GM12878 (cell line): ENCODE data around the gene SPINK7. TPM values are rescaled to one million over a fixed set of nuclear protein-coding genes. Genes with fewer than 3 reads are reported as not detected.

ENCODE experiments used
- ATAC-seq: fragments of 200-7000 bp; cut with Tn5 transposase; 3 replicates; pipeline ENCODE4 v1.9.1; 2020; ENCODE audit warnings: mild to moderate bottlenecking, moderate library complexity
- BruUV-seq: library from RNA; stranded (reverse); fragments of 400-500 nt; replicated peaks from 2 replicates; lab custom pipeline; 2021; lab: Mats Ljungman, UMichigan
- CTCF ChIA-PET: fragments of 300-600 bp; sonication (Branson Sonifier 250); formaldehyde crosslinking; extraction: SDS; loops from one replicate; lab custom pipeline; 2021; ENCODE audit warnings: inconsistent platforms; lab: Yijun Ruan, JAX
- POLR2A ChIA-PET: fragments of 350-600 bp; formaldehyde crosslinking; extraction: SDS; loops from one replicate; lab custom pipeline; 2021; ENCODE audit warnings: inconsistent platforms; lab: Charles Lee
- RAD21 ChIA-PET: fragments of 300-600 bp; sonication (Branson Sonifier 250); formaldehyde crosslinking; loops from one replicate; lab custom pipeline; 2023; ENCODE audit warnings: antibody characterized with exemption; ENCODE audit not compliant: unreplicated experiment; lab: Charles Lee
- SMC1A ChIA-PET: fragments of 300-600 bp; sonication (Branson Sonifier 250); formaldehyde crosslinking; loops from one replicate; lab custom pipeline; 2023; ENCODE audit not compliant: unreplicated experiment, uncharacterized antibody; lab: Charles Lee
- DNase-seq: peaks from one replicate; pipeline ENCODE4 v3.0.0-alpha.2; 2011; ENCODE audit warnings: low read depth, low spot score
- FAIRE-seq: peaks from 3 replicates; lab custom pipeline; 2011; peaks lifted over from hg19 to GRCh38; lab: Jason Lieb, UNC
- H2AFZ ChIP-seq: 2 replicates; pipeline ENCODE4 v1.6.0; 2011; ENCODE audit warnings: low read depth, low read length, control low read depth; ENCODE audit not compliant: control insufficient read depth
- H3K27ac ChIP-seq: 2 replicates; pipeline ENCODE4 v1.5.1; 2011; ENCODE audit warnings: control low read depth; ENCODE audit not compliant: control insufficient read depth, insufficient read depth
- H3K27me3 ChIP-seq, 2 experiments: replicated peaks in 1 of 2; 2 replicates each; pipeline versions ENCODE4 v1.6.0 to v1.6.1; 2011; ENCODE audit warnings: low read length in 1 of 2; ENCODE audit not compliant: control insufficient read depth in 2 of 2, insufficient read depth in 2 of 2
- H3K36me3 ChIP-seq, 2 experiments: 2 replicates each; pipeline ENCODE4 v1.5.1; 2011; ENCODE audit warnings: low read length in 1 of 2; ENCODE audit not compliant: control insufficient read depth in 2 of 2, insufficient read depth in 2 of 2
- H3K4me1 ChIP-seq: 2 replicates; pipeline ENCODE4 v1.6.1; 2011; ENCODE audit warnings: mild to moderate bottlenecking, low read length, moderate library complexity, mixed read lengths; ENCODE audit not compliant: control insufficient read depth, insufficient read depth
- H3K4me2 ChIP-seq: 2 replicates; pipeline ENCODE4 v1.6.0; 2011; ENCODE audit warnings: control low read depth; ENCODE audit not compliant: control insufficient read depth, insufficient read depth
- H3K4me3 ChIP-seq: fragments of 200-600 bp; sonication (generic); 2 replicates; pipeline ENCODE4 v1.5.1; 2016
- H3K79me2 ChIP-seq: 2 replicates; pipeline ENCODE4 v1.6.0; 2011; ENCODE audit warnings: low read length; ENCODE audit not compliant: control insufficient read depth, insufficient read depth
- H3K9ac ChIP-seq: 2 replicates; pipeline ENCODE4 v1.8.0; 2011; ENCODE audit warnings: low read length, control low read depth, mixed read lengths; ENCODE audit not compliant: control insufficient read depth, insufficient read depth
- H3K9me3 ChIP-seq: replicated peaks from 3 replicates; pipeline ENCODE4 v1.5.1; 2011; ENCODE audit warnings: mild to moderate bottlenecking, low read length; ENCODE audit not compliant: control insufficient read depth, insufficient read depth
- H4K20me1 ChIP-seq: 2 replicates; pipeline ENCODE4 v1.6.0; 2011; ENCODE audit not compliant: control insufficient read depth, insufficient read depth
- BCL11A ChIP-seq: IDR thresholded peaks from 2 replicates; pipeline ENCODE4 v1.6.1; 2011; ENCODE audit warnings: low read depth, low read length
- BMI1 ChIP-seq: fragments of 450-650 bp; IDR thresholded peaks from 2 replicates; pipeline ENCODE4 v1.6.1; 2016; ENCODE audit warnings: mild to moderate bottlenecking, moderate library complexity, borderline replicate concordance
- CHD4 ChIP-seq: fragments of 200-600 bp; sonication (generic); IDR thresholded peaks from 2 replicates; pipeline ENCODE4 v1.6.1; 2016; ENCODE audit warnings: mild to moderate bottlenecking
- KDM1A ChIP-seq: fragments of 200-600 bp; sonication (generic); IDR thresholded peaks from 2 replicates; pipeline ENCODE4 v1.6.1; 2016; ENCODE audit warnings: borderline replicate concordance
- PAX8 ChIP-seq: fragments of 450-650 bp; IDR thresholded peaks from 2 replicates; pipeline ENCODE4 v1.6.1; 2017; ENCODE audit warnings: mild to moderate bottlenecking, moderate library complexity
- RAD51 ChIP-seq: fragments of 450-650 bp; IDR thresholded peaks from 2 replicates; pipeline ENCODE4 v1.6.1; 2016; ENCODE audit warnings: moderate library complexity, mild to moderate bottlenecking, inconsistent platforms
- TARDBP ChIP-seq: IDR thresholded peaks from 2 replicates; pipeline ENCODE4 v1.6.1; 2016; ENCODE audit warnings: borderline replicate concordance
- ZNF24 ChIP-seq: fragments of 450-650 bp; IDR thresholded peaks from 2 replicates; pipeline ENCODE4 v1.6.1; 2017; ENCODE audit warnings: antibody characterized with exemption, mild to moderate bottlenecking
- WGBS: methylation state at CpG from one replicate; pipeline ENCODE4 v1.1.6; 2016; ENCODE audit warnings: low lambda C conversion rate; ENCODE audit not compliant: insufficient replicate concordance, insufficient coverage; ENCODE audit errors: missing lambda C conversion rate; 5-methylcytosine and 5-hydroxymethylcytosine counted together
- in situ Hi-C: fragments of 300-500 bp; cut with MboI; formaldehyde crosslinking; loops from 9 replicates; pipeline ENCODE4 v1.14.3; 2018; ENCODE audit warnings: mixed read lengths
- intact Hi-C: fragments of 100-400 bp; cut with micrococcal nuclease; formaldehyde crosslinking; loops from one replicate; pipeline ENCODE4 v1.14.2; 2022; ENCODE audit not compliant: unreplicated experiment
- polyA plus RNA-seq, 11 experiments: library from polyadenylated mRNA; depleted of rRNA in 4 of 11; unstranded in 6 of 11; stranded (reverse) in 5 of 11; fragments of >200 nt; fragmentation: Nextera tagmentation in 4 of 11; fragmentation: Illumina TruSeq in 1 of 11; extraction: Ambion mirVana in 4 of 11; extraction: Trizol in 1 of 11; gene quantifications; 1 replicate in 1 of 11; 2 replicates in 10 of 11; pipeline versions ENCODE4 v1.2.1 to v1.2.3, GENCODE V29; 2011 to 2016; ENCODE audit warnings: inconsistent platforms in 2 of 11, missing spikeins in 2 of 11, low read depth in 1 of 11
- total RNA-seq, 4 experiments: library from RNA; depleted of rRNA in 3 of 4; stranded (reverse); fragments of >200 nt in 3 of 4; fragmentation: Illumina TruSeq in 1 of 4; extraction: Trizol in 1 of 4; gene quantifications; 2 replicates each; pipeline versions ENCODE4 v1.2.1 to v1.2.3, GENCODE V29; 2013 to 2021
- TF ChIP-seq, protein P1 (sequence below): fragments of 450-650 bp; conservative IDR thresholded peaks from 2 replicates; pipeline ENCODE4 v1.6.1; 2017; ENCODE audit warnings: mild to moderate bottlenecking, moderate library complexity
- TF ChIP-seq, protein P2 (sequence below): IDR thresholded peaks from 2 replicates; pipeline ENCODE4 v1.6.1; 2012; ENCODE audit warnings: low read depth, low read length, improper control_type of control experiment

SPINK7 gene
- total and polyA plus RNA-seq, 10 of the 15 experiments (the other 5 are each of a cell fraction or from before 2014, with no cell fraction given), result not detected

DNA sequence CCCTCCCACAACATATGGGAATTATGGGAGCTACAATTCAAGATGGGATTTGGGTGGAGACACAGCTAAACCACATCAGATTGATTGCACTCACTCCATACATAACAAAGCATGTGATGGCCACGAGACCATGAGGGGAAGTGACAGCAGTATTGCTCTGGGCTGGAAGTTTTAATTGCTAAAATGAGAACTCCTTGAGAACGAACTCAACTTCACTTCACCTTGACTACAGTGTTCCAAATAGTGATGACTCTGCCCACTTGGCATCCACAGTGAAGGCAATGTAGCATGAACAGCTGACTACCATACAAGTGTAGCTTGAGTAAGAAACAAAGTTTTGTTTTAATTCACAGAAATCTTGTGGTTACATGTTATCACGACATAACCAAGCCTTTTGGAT, 739 bp upstream of the SPINK7 start:
- ChIA-PET POLR2A (no interaction called here), CTCF (no interaction called here), SMC1A (no interaction called here), RAD21 (no interaction called here)
- Histone ChIP-seq H3K79me2 (no peaks in the 10 kb centered on the region), H3K27ac (no peak overlapping the region), H3K36me3 (no peaks in the 10 kb centered on the region), H3K9ac (no peak overlapping the region), H3K4me1 (no peaks in the 10 kb centered on the region), H3K4me3 (no peak overlapping the region), H2AFZ (no peak overlapping the region), H4K20me1 (no peaks in the 10 kb centered on the region), H3K4me2 (no peak overlapping the region), H3K27me3 (no peaks in the 10 kb centered on the region)
- 7% methylated on average over 3 of the region's 3 CpGs for WGBS
- no peak for DNase-seq
- in situ Hi-C loops (no loop called here), intact Hi-C loops (no loop called here)
- no TSS peak for BruUV-seq
- FAIRE-seq, result no peak
- no peak for ATAC-seq
- TF ChIP-seq TARDBP (no peak), CHD4 (no peak), BMI1 (no peak), ZNF24 (no peak), PAX8 (no peak), RAD51 (no peak), BCL11A (no peak), KDM1A (no peak)
- TF ChIP-seq, protein P1, sequence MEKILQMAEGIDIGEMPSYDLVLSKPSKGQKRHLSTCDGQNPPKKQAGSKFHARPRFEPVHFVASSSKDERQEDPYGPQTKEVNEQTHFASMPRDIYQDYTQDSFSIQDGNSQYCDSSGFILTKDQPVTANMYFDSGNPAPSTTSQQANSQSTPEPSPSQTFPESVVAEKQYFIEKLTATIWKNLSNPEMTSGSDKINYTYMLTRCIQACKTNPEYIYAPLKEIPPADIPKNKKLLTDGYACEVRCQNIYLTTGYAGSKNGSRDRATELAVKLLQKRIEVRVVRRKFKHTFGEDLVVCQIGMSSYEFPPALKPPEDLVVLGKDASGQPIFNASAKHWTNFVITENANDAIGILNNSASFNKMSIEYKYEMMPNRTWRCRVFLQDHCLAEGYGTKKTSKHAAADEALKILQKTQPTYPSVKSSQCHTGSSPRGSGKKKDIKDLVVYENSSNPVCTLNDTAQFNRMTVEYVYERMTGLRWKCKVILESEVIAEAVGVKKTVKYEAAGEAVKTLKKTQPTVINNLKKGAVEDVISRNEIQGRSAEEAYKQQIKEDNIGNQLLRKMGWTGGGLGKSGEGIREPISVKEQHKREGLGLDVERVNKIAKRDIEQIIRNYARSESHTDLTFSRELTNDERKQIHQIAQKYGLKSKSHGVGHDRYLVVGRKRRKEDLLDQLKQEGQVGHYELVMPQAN, result no peak
- TF ChIP-seq, protein P2, sequence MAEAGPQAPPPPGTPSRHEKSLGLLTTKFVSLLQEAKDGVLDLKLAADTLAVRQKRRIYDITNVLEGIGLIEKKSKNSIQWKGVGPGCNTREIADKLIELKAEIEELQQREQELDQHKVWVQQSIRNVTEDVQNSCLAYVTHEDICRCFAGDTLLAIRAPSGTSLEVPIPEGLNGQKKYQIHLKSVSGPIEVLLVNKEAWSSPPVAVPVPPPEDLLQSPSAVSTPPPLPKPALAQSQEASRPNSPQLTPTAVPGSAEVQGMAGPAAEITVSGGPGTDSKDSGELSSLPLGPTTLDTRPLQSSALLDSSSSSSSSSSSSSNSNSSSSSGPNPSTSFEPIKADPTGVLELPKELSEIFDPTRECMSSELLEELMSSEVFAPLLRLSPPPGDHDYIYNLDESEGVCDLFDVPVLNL, result no peak
- TF ChIP-seq, all 136 proteins: peak for 0
- no peaks in the 10 kb centered on the region for H3K9me3 ChIP-seq
